ENCODE measurements around the gene ATG16L2. TPM values are rescaled to one million over a fixed set of nuclear protein-coding genes. Genes with fewer than 3 reads are reported as not detected.

Gene ATG16L2
- total and polyA plus RNA-seq, 10 of the 15 experiments (the other 5 are each of a cell fraction or from before 2014, with no cell fraction given): 1.9 to 67.7 (median 30.4) TPM

DNA sequence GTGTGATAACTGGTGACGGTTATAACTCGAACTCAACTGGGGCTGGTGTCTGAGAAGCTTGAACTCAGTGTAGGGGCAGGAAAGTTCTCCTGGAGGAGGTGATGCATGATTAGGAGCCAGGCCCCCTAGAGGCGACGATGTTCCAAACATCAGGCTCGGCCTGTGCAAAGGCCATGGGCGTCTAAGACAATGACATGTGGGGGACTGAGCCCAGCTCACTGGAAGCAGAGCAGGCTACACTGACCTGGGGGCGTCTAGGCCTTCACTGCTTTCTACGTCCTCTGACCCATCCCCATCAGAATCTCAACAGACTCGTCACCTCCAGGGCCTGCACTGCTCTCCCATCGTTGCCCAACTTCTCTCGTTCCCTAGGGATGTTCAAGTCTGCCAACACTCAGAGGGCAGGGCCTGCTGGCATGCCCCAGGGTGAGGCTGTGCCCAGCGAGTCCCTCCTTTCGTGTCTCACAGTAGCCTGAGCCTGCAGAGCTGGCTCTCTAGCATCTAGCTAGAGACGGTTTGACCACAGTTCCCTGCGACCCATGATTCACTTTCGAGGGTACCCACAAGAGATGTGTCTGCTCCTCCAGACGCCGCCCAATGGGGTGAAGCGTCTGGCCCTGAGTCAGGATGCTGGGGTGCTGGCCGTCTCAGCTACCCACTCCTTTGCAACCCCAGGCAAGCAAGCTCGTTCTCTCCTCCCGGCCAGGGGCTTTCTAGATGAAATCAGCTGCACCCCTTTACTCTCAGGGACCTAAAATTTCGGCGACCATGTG, 1.1 kb upstream of the ATG16L2 start (continued):
- TF ChIP-seq, protein P1, sequence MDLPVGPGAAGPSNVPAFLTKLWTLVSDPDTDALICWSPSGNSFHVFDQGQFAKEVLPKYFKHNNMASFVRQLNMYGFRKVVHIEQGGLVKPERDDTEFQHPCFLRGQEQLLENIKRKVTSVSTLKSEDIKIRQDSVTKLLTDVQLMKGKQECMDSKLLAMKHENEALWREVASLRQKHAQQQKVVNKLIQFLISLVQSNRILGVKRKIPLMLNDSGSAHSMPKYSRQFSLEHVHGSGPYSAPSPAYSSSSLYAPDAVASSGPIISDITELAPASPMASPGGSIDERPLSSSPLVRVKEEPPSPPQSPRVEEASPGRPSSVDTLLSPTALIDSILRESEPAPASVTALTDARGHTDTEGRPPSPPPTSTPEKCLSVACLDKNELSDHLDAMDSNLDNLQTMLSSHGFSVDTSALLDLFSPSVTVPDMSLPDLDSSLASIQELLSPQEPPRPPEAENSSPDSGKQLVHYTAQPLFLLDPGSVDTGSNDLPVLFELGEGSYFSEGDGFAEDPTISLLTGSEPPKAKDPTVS (IDR thresholded peaks at IDR 0.05; ENCODE audit: low read depth, low read length): no peak
- TF ChIP-seq LARP7 (IDR thresholded peaks at IDR 0.05): 0 out of 2 replicates have a peak, but pooled peaks have one; percentile 63
- TF ChIP-seq TCF12 (IDR thresholded peaks at IDR 0.05; ENCODE audit: low read depth, low read length): no peak
- TF ChIP-seq EGR1 (IDR thresholded peaks at IDR 0.05; ENCODE audit: borderline replicate concordance in 1 of 2, low read depth in 2 of 2, low read length in 2 of 2): no peak
- no peak for TF ChIP-seq RCOR1 (conservative IDR thresholded peaks at IDR 0.05; ENCODE audit: low read depth, low read length)
- TF ChIP-seq SREBF1 (IDR thresholded peaks at IDR 0.05; ENCODE audit: low read length): no peak
- peak; percentile 28; the same call in 1 of the 2 replicates for TF ChIP-seq NBN (IDR thresholded peaks at IDR 0.05)
- TF ChIP-seq ETV6 (conservative IDR thresholded peaks at IDR 0.05 in 1 of 2, IDR thresholded peaks at IDR 0.05 in 1 of 2; ENCODE audit: borderline replicate concordance in 1 of 2, low read depth in 1 of 2): no peak
- peak; percentile 32; the same call in 1 of the 2 replicates for TF ChIP-seq PAX5 (IDR thresholded peaks at IDR 0.05; ENCODE audit: borderline replicate concordance, low read depth, low read length)
- no peak for TF ChIP-seq ZNF274 (IDR thresholded peaks at IDR 0.05; ENCODE audit: insufficient read depth, insufficient read length)
- no peak for TF ChIP-seq BRCA1 (IDR thresholded peaks at IDR 0.05; ENCODE audit: low read depth, low read length)
- peak; percentile 54 for TF ChIP-seq RAD21 (IDR thresholded peaks at IDR 0.05; ENCODE audit: insufficient read depth, low read depth, low read length)
- TF ChIP-seq MEF2B (IDR thresholded peaks at IDR 0.05; ENCODE audit: partially characterized antibody, poor library complexity, severe bottlenecking): peak; percentile 25
- TF ChIP-seq BACH1 (IDR thresholded peaks at IDR 0.05; ENCODE audit: borderline replicate concordance): peak; percentile 36; the same call in 1 of the 2 replicates
- no peak for TF ChIP-seq POLR2AphosphoS2 (IDR thresholded peaks at IDR 0.05; ENCODE audit: low read depth, low read length)
- no peak for TF ChIP-seq CEBPB (IDR thresholded peaks at IDR 0.05; ENCODE audit: borderline replicate concordance in 1 of 2, low read depth in 2 of 2, low read length in 2 of 2)
- TF ChIP-seq ZBED1 (IDR thresholded peaks at IDR 0.05; ENCODE audit: borderline replicate concordance): no peak
- peak; percentile 31; the same call in 1 of the 3 replicates for TF ChIP-seq POU2F2 (IDR thresholded peaks at IDR 0.05; ENCODE audit: borderline replicate concordance, low read depth, low read length)
- TF ChIP-seq HCFC1 (IDR thresholded peaks at IDR 0.05; ENCODE audit: low read length): no peak
- TF ChIP-seq SREBF2 (IDR thresholded peaks at IDR 0.05; ENCODE audit: low read length): no peak
- TF ChIP-seq YBX1 (IDR thresholded peaks at IDR 0.05): no peak
- TF ChIP-seq EP300 (IDR thresholded peaks at IDR 0.05; ENCODE audit: borderline replicate concordance in 1 of 2, control insufficient read depth in 1 of 2, low read depth in 2 of 2, low read length in 2 of 2): no peak
- no peak for TF ChIP-seq ASH2L (IDR thresholded peaks at IDR 0.05; ENCODE audit: borderline replicate concordance, low read depth)
- TF ChIP-seq, protein P2, sequence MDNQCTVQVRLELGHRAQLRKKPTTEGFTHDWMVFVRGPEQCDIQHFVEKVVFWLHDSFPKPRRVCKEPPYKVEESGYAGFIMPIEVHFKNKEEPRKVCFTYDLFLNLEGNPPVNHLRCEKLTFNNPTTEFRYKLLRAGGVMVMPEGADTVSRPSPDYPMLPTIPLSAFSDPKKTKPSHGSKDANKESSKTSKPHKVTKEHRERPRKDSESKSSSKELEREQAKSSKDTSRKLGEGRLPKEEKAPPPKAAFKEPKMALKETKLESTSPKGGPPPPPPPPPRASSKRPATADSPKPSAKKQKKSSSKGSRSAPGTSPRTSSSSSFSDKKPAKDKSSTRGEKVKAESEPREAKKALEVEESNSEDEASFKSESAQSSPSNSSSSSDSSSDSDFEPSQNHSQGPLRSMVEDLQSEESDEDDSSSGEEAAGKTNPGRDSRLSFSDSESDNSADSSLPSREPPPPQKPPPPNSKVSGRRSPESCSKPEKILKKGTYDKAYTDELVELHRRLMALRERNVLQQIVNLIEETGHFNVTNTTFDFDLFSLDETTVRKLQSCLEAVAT (IDR thresholded peaks at IDR 0.05): no peak
- TF ChIP-seq RAD51 (IDR thresholded peaks at IDR 0.05): no peak
- TF ChIP-seq MXI1 (IDR thresholded peaks at IDR 0.05; ENCODE audit: low read depth, low read length): peak; percentile 36; the same call in 1 of the 2 replicates
- TF ChIP-seq JUND (IDR thresholded peaks at IDR 0.05; ENCODE audit: low read depth, low read length): 0 out of 2 replicates have a peak, but pooled peaks have one; percentile 11
- TF ChIP-seq JUNB (IDR thresholded peaks at IDR 0.05): no peak
- peak; percentile 29; the same call in 1 of the 2 replicates for TF ChIP-seq ATF7 (IDR thresholded peaks at IDR 0.05; ENCODE audit: low read depth)
- TF ChIP-seq ZNF207 (IDR thresholded peaks at IDR 0.05; ENCODE audit: borderline replicate concordance): no peak
